ENCODE data around the gene CDYL2. TPM values are rescaled to one million over a fixed set of nuclear protein-coding genes. Genes with fewer than 3 reads are reported as not detected.

CDYL2 gene
- total RNA-seq, 4 donors from 2014 or later = 5.9 to 13.5 (median 9.2) TPM

- TF ChIP-seq CTCF (IDR thresholded peaks at IDR 0.05; ENCODE audit: low read depth) = no peak
These were observed 22.6 kb upstream of the CDYL2 start for GRCh38 chr16:80827007-80827406.

- TF ChIP-seq CTCF (IDR thresholded peaks at IDR 0.05; ENCODE audit: low read depth) = no peak
These were observed 21.0 kb upstream of the CDYL2 start for GRCh38 chr16:80825365-80825758.

GRCh38 chr16:80824623-80825364 lies 20.4 kb upstream of the CDYL2 start:
- TF ChIP-seq CTCF (IDR thresholded peaks at IDR 0.05; ENCODE audit: low read depth) = no peak

GRCh38 chr16:80819988-80820387 lies 15.6 kb upstream of the CDYL2 start:
- no peak for TF ChIP-seq CTCF (IDR thresholded peaks at IDR 0.05; ENCODE audit: low read depth)

GRCh38 chr16:80816356-80816755 lies 12.0 kb upstream of the CDYL2 start:
- TF ChIP-seq CTCF (IDR thresholded peaks at IDR 0.05; ENCODE audit: low read depth) = no peak

- TF ChIP-seq CTCF (IDR thresholded peaks at IDR 0.05; ENCODE audit: low read depth) = no peak
These were observed 8.2 kb upstream of the CDYL2 start for GRCh38 chr16:80812593-80812992.

- TF ChIP-seq CTCF (IDR thresholded peaks at IDR 0.05; ENCODE audit: low read depth) = no peak
These were observed 5.0 kb upstream of the CDYL2 start for GRCh38 chr16:80809366-80809765.
